ENCODE results near the gene TMEM175. TPM values are rescaled to one million over a fixed set of nuclear protein-coding genes. Genes with fewer than 3 reads are reported as not detected.
"Not testable (repeated sequence)": the region's sequence is repeated elsewhere in the genome, so short reads cannot be mapped to it uniquely, and the experiment has no call there.

Gene TMEM175
- total RNA-seq, 1 donor from 2014 or later: 12.7 TPM

- Mint-ChIP-seq H3K4me3 (peak overlapping the region; percentile 99), H3K4me1 (peaks cover 42% of the 10 kb centered on the region), H3K27me3 (no peaks in the 10 kb centered on the region), H3K36me3 (ENCODE audit: low read depth) (peaks cover 3% of the 10 kb centered on the region), H3K9me3 (no peaks in the 10 kb centered on the region), H3K27ac (peak overlapping the region; percentile 95)
- peak; percentile 68 for DNase-seq
- intact Hi-C loops (cut with micrococcal nuclease): loop anchor here (1.0 to 5.0 kb wide), 3 partner anchors 8 to 148 kb away; no protein-coding TSS in a partner anchor
Observed at GRCh38 chr4:930028-930551, 2.2 kb upstream of the TMEM175 start.

GRCh38 chr4:930827-931193, 1.4 kb upstream of the TMEM175 start:
- Mint-ChIP-seq H3K9me3 (no peaks in the 10 kb centered on the region), H3K36me3 (ENCODE audit: low read depth) (peaks cover 3% of the 10 kb centered on the region)

GRCh38 chr4:931194-931959, 883 bp upstream of the TMEM175 start:
- Mint-ChIP-seq H3K4me3 (peak overlapping the region; percentile 99), H3K9me3 (no peaks in the 10 kb centered on the region), H3K27me3 (no peaks in the 10 kb centered on the region), H3K4me1 (peaks cover 39% of the 10 kb centered on the region), H3K27ac (peak overlapping the region; percentile 95), H3K36me3 (ENCODE audit: low read depth) (no peaks in the 10 kb centered on the region)
- DNase-seq: peak; percentile 73
- intact Hi-C loops (cut with micrococcal nuclease): loop anchor here (2.0 to 5.0 kb wide), 2 partner anchors 15 to 149 kb away; no protein-coding TSS in a partner anchor

More at GRCh38 chr4:930827-931193, 1.4 kb upstream of the TMEM175 start:
- Mint-ChIP-seq H3K4me1 (peaks cover 41% of the 10 kb centered on the region), H3K27me3 (no peaks in the 10 kb centered on the region), H3K4me3 (peak overlapping the region; percentile 99), H3K27ac (peak overlapping the region; percentile 95)
- DNase-seq: peak; percentile 64
- intact Hi-C loops (cut with micrococcal nuclease): loop anchor here (1.0 to 5.0 kb wide), 3 partner anchors 9 to 149 kb away; no protein-coding TSS in a partner anchor

GRCh38 chr4:932713-933070, 432 bp downstream of the TMEM175 start:
- no peak for DNase-seq
- Mint-ChIP-seq H3K36me3 (ENCODE audit: low read depth) (no peaks in the 10 kb centered on the region), H3K4me3 (peak overlapping the region; percentile 99), H3K27ac (peak overlapping the region; percentile 95), H3K9me3 (no peaks in the 10 kb centered on the region), H3K27me3 (no peaks in the 10 kb centered on the region), H3K4me1 (peaks cover 40% of the 10 kb centered on the region)
- intact Hi-C loops (cut with micrococcal nuclease): loop anchor here (1.0 to 5.0 kb wide), 6 partner anchors 40 to 258 kb away; partner anchors contain the start of genes ATP5ME, FGFRL1, IDUA and MYL5

- H3K9me3 Mint-ChIP-seq; H3K4me1 Mint-ChIP-seq; DNase-seq; H3K36me3 Mint-ChIP-seq (ENCODE audit: low read depth); H3K27ac Mint-ChIP-seq; H3K4me3 Mint-ChIP-seq; intact Hi-C loops (cut with micrococcal nuclease); H3K27me3 Mint-ChIP-seq: not testable (repeated sequence)
Observed at GRCh38 chr4:939508-939907, 7.2 kb downstream of the TMEM175 start.

- DNase-seq: no peak
- Mint-ChIP-seq H3K4me3 (no peak overlapping the region), H3K4me1 (no peaks in the 10 kb centered on the region), H3K36me3 (ENCODE audit: low read depth) (no peaks in the 10 kb centered on the region), H3K27me3 (no peaks in the 10 kb centered on the region), H3K9me3 (no peaks in the 10 kb centered on the region), H3K27ac (no peak overlapping the region)
- intact Hi-C loops (cut with micrococcal nuclease): no loop called here
Observed at GRCh38 chr4:945274-946102, 13.2 kb downstream of the TMEM175 start.

GRCh38 chr4:946103-946450, 13.8 kb downstream of the TMEM175 start:
- intact Hi-C loops (cut with micrococcal nuclease): no loop called here
- no peak overlapping the region for H3K27ac Mint-ChIP-seq

GRCh38 chr4:946517-947471, 14.5 kb downstream of the TMEM175 start:
- no peaks in the 10 kb centered on the region for H3K36me3 Mint-ChIP-seq (ENCODE audit: low read depth)
- intact Hi-C loops (cut with micrococcal nuclease): no loop called here
- H3K4me3 Mint-ChIP-seq: no peak overlapping the region
- H3K9me3 Mint-ChIP-seq: no peaks in the 10 kb centered on the region
- H3K4me1 Mint-ChIP-seq: no peaks in the 10 kb centered on the region
- no peak overlapping the region for H3K27ac Mint-ChIP-seq
- no peaks in the 10 kb centered on the region for H3K27me3 Mint-ChIP-seq
- no peak for DNase-seq

More at GRCh38 chr4:946103-946450, 13.8 kb downstream of the TMEM175 start:
- H3K27me3 Mint-ChIP-seq: no peaks in the 10 kb centered on the region
- no peak overlapping the region for H3K4me3 Mint-ChIP-seq
- no peaks in the 10 kb centered on the region for H3K9me3 Mint-ChIP-seq
- DNase-seq: no peak
- no peaks in the 10 kb centered on the region for H3K4me1 Mint-ChIP-seq
- no peaks in the 10 kb centered on the region for H3K36me3 Mint-ChIP-seq (ENCODE audit: low read depth)

- H3K4me3 Mint-ChIP-seq: no peak overlapping the region
- H3K27me3 Mint-ChIP-seq: no peaks in the 10 kb centered on the region
- intact Hi-C loops (cut with micrococcal nuclease): no loop called here
- DNase-seq: no peak
- H3K36me3 Mint-ChIP-seq (ENCODE audit: low read depth): no peaks in the 10 kb centered on the region
- no peaks in the 10 kb centered on the region for H3K4me1 Mint-ChIP-seq
- H3K9me3 Mint-ChIP-seq: no peaks in the 10 kb centered on the region
- no peak overlapping the region for H3K27ac Mint-ChIP-seq
Observed at GRCh38 chr4:947491-947971, 15.3 kb downstream of the TMEM175 start.

GRCh38 chr4:948101-948935, 16.1 kb downstream of the TMEM175 start:
- no peaks in the 10 kb centered on the region for H3K4me1 Mint-ChIP-seq

GRCh38 chr4:948936-949300, 16.7 kb downstream of the TMEM175 start:
- Mint-ChIP-seq H3K9me3 (no peaks in the 10 kb centered on the region), H3K27ac (no peak overlapping the region), H3K4me1 (no peaks in the 10 kb centered on the region), H3K36me3 (ENCODE audit: low read depth) (no peaks in the 10 kb centered on the region), H3K4me3 (no peak overlapping the region), H3K27me3 (no peaks in the 10 kb centered on the region)
- no peak for DNase-seq
- intact Hi-C loops (cut with micrococcal nuclease): no loop called here

More at GRCh38 chr4:948101-948935, 16.1 kb downstream of the TMEM175 start:
- Mint-ChIP-seq H3K4me3 (no peak overlapping the region), H3K27me3 (no peaks in the 10 kb centered on the region), H3K9me3 (no peaks in the 10 kb centered on the region), H3K27ac (no peak overlapping the region), H3K36me3 (ENCODE audit: low read depth) (no peaks in the 10 kb centered on the region)
- no peak for DNase-seq
- intact Hi-C loops (cut with micrococcal nuclease): no loop called here

GRCh38 chr4:949656-950055, 17.4 kb downstream of the TMEM175 start:
- no peak overlapping the region for H3K27ac Mint-ChIP-seq
- no peaks in the 10 kb centered on the region for H3K4me1 Mint-ChIP-seq
- no peak overlapping the region for H3K4me3 Mint-ChIP-seq
- no peak for DNase-seq
- no peaks in the 10 kb centered on the region for H3K9me3 Mint-ChIP-seq
- intact Hi-C loops (cut with micrococcal nuclease): no loop called here
- no peaks in the 10 kb centered on the region for H3K36me3 Mint-ChIP-seq (ENCODE audit: low read depth)
- H3K27me3 Mint-ChIP-seq: no peaks in the 10 kb centered on the region
